Gastroesophageal sphincter (tissue), 2 donors: ENCODE results near the gene SNAPC1.

ENCODE experiments used
- EP300 ChIP-seq: sonication (generic); formaldehyde crosslinking; IDR thresholded peaks from one replicate; pipeline ENCODE4 v1.6.1; 2017; ENCODE audit warnings: antibody characterized with exemption, mild to moderate bottlenecking
- POLR2A ChIP-seq, 2 donors: fragments of 450-650 bp; IDR thresholded peaks; one replicate each; pipeline ENCODE4 v1.6.1; 2017; ENCODE audit warnings: antibody characterized with exemption in 2 of 2, mild to moderate bottlenecking in 2 of 2, moderate library complexity in 1 of 2

DNA sequence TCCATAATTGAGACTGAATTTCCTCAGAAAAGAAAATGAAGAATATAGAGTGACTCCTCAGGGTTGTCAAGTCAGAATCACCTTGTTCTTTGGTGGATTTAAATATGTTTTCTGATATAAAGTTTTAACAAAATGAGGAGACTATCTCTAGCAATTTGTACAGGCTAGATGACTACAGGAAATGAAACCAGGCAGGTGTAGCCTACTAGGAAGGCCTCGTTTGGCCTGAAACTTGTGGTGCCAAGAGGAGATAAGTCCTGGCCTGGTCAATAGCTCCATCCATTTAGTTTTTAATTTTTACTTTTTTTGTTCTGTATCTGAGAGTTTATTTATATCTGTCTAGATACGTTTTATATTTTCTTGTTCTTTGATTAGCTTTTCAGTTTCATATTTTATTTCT is 41.5 kb downstream of the SNAPC1 start:
- TF ChIP-seq POLR2A (IDR thresholded peaks at IDR 0.05) (no peak), EP300 (no peak)
